GM18520 (cell line): Measurements from ENCODE around the gene MSN.
A peak's percentile ranks its signal among the peaks of the same experiment; 100 is the strongest.
"Not testable (repeated sequence)": the region's sequence is repeated elsewhere in the genome, so short reads cannot be mapped to it uniquely, and the experiment has no call there.

Source experiments
- ATAC-seq: cut with Tn5 transposase; IDR thresholded peaks from one replicate; pipeline ENCODE4 v1.9.1; 2021; ENCODE audit not compliant: unreplicated experiment

The MSN gene

DNA sequence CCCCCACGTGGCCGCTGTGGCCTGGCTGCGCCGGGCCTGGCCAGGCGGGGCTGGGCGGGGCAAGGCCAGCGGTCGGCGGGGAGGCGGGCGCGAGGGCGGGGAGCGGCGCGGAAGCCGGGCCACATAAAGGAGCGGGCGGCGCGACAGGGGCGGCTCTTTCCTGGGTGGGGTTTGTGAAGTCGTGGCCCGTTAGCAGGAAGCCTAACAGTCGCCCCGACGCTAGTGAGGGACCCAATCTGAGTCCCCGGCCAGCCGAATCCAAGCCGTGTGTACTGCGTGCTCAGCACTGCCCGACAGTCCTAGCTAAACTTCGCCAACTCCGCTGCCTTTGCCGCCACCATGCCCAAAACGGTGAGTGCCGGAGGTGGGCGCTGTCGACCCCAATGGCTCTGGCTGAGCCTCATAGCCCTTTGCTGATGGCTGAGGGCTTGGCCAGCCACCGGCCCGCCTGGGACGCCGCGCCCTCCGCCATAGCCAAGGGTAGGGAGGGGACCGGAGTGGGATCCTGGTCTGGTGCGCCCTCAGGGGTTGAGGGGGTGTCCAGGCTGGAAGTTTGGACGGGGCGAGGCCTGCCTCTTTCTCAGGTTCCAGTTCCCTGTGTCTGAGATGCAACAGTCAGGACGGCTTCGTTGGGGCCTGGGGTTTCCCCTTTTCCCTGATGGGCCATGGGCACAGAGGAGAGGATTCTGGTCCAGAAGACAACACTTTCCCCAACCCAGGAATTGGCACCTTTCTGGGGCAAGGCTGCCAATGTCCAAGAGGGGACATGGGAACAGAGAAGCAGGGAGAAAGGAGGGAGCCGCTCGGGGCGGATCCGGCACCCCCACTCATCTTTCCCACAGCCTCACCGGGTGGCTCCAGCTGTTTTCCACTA lies at the start of gene MSN:
Gene MSN, plus strand, starts transcription at position 152 of the 874 bp plus-strand sequence. Its CDS starts 188 bp downstream, at position 340.
- peak; percentile 69 for ATAC-seq

DNA sequence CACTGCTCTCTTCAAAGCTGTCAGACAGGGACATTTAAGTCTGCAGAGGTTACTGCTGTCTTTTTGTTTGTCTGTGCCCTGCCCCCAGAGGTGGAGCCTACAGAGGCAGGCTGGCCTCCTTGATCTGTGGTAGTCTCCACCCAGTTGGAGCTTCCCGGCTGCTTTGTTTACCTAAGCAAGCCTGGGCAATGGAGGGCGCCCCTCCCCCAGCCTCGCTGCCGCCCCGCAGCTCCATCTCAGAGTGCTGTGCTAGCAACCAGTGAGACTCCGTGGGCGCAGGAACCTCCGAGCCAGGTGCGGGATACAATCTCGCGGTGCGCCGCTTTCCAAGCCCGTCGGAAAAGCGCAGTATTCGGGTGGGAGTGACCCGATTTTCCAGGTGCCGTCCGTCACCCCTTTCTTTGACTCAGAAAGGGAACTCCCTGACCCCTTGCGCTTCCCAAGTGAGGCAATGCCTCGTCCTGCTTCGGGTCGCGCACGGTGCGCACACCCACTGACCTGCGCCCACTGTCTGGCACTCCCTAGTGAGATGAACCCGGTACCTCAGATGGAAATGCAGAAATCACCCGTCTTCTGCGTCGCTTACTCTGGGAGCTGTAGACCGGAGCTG lies 47.3 kb upstream of the MSN start:
- not testable (repeated sequence) for ATAC-seq

DNA sequence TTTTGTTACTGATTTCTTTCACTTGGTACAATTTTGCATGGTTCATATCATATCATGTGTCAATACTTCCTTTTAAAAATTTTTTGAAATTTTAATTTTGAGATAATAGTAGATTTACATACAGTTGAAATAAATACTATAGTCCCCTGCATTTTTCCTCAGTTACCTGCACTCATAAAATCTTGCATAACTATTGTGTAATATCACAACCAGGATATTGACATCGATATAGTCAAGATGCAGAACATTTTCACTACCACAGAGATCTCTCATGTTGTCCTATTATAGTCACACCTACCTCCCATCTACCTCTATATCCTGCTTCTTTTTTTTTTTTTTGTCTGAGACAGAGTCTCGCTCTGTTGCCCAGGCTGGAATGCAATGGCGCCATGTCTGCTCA lies 36.7 kb upstream of the MSN start:
- ATAC-seq = no peak

DNA sequence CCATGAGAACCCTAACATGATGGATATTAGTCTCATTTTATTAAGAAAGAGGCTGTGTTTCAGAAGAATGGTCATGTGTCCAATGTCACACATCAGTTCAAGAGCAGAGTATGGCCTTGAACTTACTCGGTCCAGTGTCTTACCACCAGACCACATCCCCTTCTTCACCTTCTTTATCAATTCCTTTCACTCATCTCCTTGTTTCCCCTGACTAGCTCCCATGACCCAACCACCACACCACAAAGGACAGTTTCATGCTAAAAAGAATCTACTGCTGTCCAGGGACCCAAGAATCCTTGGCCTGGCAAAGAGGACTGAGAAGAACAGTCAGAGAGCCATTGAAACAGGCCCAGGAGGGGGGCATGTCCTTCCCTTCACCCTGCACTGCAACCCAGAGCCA lies 33.6 kb upstream of the MSN start:
- ATAC-seq = no peak

DNA sequence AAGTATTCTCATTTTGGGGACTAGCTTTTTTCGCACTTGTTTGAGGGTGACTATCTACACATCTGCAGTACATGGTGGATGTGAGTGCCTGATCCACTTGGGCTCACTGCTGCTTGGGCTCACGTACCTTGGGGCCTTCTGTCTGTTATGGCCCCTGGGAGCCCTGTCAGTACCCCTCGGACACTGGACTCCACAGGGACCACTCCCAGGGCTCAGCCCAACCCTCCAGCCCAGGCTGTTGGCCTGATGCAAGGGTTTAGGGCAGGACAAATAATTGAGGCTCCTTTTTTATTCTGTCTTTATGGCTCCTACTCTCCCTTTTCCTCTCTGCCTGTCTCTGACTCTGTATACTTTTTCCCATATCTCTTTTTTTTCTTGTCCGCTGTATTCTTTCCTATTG lies 32.7 kb upstream of the MSN start:
- no peak for ATAC-seq

DNA sequence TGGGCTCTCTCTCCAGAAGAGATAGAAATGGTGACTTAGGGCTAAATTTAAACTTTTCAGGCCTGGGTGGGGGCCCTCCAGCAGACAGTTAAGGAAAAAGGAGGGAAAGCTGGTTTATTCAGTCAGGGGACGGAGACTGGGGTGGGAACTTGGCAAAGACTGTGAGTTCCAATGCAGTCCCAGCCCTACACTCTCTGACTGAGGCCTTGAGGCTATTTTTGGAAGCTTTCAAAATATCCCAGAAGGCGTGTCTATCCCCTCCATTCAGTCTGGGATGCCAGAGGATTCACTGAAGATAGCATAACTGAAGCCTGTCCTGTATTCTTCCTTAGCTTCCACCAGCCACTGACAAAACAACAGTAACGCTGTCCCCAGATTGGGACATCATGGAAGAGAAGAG lies 32.1 kb upstream of the MSN start:
- no peak for ATAC-seq

DNA sequence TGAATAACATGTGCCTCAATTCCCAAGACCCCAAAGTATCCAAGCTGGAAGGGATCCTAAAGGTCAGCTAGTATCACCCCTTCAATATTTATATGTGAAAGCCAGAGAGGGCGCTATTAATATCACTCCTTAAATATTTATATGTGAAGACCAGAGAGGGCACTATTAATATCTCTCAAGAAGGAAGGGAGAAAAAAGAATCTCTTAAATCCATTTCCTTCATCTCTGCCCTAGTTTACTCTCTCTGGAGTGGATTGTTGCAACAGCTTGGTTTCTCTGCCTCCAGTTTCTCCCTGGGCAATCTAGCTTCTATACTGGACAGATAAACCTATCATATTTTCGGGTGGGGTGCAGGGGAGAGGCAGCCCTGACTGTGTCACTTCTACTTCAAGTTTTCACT lies 31.6 kb upstream of the MSN start:
- ATAC-seq = no peak

DNA sequence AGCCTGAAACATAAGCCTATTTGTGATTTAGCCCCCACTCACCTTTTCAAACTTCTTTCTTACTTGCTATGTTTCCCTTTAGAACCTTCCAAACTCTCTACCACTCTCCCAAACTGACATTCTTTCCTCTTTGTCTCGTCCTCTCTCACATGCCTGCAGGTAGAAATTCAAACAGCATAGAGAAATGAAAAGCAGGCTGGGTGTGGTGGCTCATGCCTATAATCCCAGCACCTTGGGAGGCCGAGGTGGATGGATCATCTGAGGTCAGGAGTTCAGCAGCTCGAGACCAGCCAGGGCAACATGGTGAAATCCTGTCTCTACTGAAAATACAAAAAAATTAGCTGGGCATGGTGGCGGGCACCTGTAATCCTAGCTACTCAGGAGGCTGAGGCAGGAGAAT lies 31.2 kb upstream of the MSN start:
- ATAC-seq = not testable (repeated sequence)

DNA sequence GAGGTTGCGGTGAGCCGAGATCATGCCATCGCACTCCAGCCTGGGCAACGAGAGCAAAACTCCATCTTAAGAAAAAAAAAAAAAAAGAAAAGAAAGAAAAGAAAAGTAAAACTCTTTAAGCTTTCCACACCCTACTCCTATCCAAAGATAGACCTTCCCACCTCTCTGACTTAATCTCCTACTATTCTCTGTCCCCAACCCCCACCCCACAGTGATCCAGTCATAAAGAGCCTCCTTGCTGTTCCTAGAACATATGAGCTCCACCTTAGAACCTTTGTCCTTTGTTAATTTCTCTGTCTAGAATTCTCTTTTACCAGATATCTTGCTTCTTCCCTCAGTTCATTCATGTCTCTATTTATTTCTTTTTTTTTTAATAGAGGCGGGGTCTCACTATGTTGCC lies 30.1 kb upstream of the MSN start:
- ATAC-seq = no peak

DNA sequence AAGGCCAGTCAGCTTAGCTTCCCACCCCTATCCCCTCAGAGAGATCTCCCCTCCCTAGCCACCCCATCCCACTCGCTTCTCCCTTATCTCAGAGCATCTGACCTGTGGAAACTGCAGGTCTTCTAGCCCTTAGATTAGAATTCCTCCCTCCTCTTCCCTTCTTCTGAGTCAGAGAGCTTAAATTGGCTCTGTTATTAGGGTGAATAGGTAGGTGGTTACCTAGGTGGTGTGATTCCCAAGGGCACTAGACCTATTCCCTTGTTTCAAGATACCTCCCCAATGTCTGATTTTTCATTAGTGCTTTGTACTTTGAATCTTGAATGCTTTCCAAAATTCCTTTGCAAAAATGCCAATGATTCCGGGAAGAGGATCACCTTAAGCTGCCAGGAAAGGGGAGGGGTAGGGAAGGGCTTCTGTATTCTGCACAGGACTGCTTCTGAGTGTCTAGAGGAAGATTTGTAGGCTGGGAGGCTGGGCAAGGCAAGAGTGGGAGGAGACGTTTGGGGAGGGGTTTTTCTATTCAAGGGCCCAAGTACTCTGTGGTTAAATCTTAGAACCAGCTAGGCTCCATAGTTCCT lies 24.5 kb upstream of the MSN start:
- ATAC-seq = no peak

DNA sequence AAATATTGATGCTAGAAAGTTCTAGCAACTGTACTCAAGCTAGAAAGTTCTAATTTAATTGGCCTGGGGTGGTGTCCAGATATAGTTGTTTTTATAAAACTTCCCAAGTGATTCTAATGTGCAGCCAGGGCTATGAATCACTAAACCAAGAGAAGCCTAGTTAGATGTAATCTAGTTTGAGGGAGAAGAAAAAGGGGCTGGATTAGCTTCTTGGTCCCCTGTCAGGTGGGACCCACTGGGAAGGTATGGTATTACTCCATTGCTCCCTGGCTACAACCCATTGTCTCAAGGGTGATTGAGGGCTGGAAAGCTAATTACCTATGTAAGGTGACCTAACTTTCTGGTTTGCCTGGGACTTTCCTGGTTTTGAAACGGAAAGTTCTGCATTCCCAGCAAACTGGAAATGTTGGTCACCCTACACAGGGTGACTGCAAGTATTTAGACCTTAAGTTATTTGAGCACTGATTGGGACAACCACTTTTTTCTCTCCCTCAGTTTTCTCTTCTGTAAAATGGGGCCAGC lies 23.9 kb upstream of the MSN start:
- ATAC-seq = no peak

DNA sequence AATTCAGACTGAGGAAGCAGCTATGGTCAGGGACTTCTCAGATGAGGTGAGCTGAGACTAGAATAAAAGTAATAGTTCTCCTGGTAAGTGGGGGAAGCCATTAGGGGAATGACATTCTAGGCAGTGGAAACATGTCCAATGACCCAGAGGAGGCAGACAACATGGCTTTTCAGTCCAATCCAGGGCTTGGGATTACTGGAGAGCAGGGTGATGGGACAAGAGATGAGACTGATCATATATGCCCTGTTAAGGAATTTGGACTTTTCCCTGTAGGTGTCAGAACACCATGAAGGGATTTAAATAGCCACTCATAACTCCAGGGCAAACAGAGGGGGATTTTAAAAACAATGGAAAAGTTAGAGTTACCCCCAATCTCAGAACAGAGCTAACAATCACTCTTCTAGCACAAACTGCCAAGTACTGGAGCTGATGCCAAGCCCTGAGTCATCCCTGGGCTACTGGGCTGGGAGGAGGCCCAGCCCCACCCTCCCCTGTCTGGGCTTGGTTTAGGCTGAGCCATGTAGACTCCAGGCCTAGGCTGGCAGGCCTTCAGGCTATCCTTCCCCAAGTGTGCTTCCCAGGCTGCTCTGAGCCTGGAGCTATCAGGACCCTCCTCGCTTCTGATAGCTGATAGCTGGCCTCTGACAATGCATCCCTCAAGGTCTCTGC lies 22.7 kb upstream of the MSN start:
- ATAC-seq = no peak

DNA sequence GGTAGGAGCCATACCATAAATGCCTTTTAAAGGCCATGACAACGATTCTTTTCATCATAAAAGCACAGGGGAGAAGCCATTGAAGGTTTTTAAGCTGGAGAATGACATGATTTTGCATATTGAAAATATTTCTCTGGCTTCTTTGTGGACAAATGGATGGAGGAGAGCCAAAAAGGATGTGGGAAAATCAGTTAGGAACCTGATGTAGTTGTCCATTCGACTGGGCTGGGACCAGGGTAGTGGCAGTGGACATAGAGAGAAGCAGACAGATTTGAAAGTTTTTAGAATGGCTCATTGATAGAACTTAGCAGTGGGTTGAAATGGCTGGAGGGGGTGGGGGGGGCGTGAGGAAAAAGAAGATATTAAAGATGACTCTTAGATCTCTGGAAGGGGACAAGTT lies 19.7 kb upstream of the MSN start:
- ATAC-seq = no peak

DNA sequence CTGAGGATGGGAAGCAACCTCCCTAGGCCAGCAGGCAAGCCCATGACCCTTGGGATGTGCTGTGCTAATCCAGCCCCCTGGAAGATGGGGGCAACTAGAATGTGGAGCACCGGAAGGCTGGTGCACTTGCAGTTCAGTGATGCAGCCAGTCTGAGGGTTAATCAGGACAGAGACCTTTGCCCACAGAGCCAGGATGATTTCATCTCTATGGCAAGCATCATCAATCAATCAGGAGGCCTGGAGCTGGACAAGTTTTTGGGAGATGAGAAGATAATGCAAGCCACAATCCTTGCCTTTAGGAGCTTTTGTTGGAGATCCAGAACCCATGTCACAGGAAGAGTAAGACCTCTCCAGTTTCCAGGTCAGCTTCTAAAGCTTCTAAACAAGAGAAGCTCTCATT lies 15.4 kb upstream of the MSN start:
- ATAC-seq = no peak

DNA sequence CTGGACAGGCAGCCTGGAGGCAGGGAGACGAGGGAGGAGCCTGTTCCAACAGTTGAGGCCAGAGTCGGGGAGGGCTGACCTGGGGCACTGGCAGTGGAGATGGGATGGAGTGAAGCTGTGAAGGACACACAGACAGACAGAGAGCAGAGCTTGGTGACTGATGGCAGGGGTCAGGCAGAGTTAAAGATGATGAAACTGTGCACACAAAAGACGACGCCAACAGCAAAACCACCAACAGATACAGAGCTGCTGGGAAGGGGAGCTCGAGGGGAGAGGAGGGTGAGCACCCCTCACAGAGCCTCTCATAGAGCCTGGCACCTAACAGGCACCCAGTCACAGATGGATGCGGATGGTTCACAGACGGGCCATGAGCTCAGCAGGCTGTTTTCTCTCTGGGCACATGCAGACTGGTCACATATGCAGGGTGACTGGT lies 10.4 kb upstream of the MSN start:
- not testable (repeated sequence) for ATAC-seq

DNA sequence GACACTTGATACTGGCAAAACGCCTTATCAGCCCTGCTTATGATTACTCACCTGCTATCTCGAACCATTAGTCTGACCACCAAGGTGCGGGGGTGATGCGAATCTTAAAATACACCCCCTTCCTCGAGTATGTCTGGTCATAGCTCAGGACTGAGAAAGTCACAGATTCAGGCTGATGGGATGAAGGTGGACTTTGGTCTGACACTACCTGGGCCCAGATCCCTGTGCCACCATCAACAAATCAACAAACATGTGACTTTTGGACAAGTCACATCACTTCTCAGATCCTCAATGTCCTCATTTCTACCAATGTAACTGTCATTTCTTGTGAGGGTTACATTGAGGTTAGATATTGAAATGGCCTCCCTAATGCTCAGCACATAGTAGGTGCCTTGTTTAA lies 9.8 kb upstream of the MSN start:
- ATAC-seq = no peak

DNA sequence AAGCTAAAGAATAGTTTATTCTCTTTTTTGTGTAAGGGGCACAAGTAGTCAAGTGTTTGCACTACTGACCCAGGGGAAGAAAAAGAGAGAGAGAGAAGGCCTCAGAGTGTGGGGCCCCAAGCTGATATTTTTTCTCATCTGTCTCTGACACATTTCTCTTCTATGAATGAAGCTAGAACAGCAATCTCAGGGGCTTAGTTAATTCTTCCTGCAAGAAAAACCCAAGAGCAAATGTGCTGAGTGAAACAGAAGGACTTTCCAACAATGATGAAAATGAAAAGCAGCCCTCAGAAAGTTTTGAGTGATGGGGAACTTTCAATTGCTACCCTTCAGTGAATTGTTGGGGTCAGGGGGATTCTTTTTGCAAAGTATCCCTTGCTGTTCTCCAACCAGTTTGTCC lies 9.2 kb upstream of the MSN start:
- no peak for ATAC-seq

DNA sequence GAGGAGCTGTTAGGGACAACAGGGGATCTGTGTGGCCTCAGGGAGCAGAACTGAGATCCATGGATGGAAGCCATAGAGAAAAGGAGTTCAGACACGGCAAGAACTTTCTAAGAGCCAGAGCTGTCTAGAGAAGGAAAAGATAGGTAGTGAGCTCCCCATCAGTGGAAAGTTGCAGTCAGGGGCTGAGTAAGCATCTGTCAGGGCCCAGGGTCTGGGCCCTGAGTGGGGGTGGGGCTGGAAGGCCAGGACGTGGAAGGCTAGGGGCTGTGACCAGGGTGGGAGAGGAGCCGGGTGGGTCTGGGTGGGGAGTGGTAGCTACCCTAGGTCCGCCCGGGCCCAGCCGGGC lies 324 bp upstream of the MSN start:
- ATAC-seq = no peak

DNA sequence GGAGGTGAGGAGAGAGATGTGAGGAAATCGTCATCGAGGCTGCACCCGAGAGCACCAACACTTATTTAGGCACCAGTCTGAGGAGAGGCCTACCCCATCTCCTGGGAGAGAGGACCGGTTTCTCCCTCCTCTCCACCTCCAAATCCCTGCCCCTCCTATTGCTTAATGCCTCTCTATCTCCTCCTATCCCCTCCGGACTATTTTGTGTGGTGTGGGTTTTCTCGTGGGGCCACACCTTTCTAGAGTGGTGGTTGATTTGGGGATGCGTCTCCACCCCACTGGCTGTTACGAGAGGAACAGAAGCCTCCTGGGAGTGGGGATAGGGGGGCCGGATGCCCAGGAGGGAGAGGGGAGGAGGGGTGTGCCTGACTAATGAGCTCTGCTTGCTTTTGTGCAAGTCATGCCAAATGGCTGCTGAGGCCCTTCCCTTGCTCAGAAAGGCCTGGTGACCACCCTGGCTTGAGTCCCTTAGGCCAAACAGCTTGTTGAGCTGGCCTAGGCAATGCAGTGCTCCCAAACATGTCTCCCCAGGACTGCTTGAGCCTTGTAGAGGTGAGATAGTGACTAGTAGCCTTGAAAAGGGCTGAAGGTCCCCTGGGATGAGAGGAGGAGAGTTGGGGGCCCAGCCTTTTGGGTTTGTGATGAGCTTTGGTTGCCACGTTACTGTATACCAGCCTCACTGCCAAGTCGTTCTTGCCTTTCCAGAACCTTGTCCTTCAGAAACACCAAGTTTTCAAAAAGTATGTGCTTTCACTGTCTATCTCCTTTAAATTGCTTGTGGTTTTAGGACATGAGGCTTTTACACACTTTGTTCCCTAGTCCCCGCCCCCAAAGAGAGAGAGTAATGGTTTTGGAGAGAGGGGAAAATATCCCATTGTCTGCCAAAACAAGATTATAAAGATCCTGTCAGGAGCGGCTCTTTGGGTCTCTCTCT lies 1.2 kb downstream of the MSN start:
- ATAC-seq = no peak

DNA sequence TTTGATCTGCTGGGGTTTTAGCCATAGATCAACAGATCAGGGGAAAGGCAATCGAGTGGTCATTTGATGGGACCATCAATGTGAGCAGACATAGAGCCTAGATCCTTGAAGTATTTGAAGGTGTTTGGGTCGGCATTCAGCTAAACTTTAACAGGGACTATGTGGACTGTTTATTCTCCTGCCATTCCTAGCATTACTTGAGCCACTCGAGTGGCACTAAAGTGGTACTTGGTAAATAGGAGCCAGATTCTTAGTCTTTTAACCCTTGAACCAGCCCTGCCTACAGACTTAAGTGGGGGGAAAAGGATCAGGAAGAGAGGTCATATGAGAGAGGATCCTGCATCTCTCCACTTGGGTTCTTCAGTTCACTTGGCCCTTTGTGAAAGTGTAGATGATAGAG lies 3.8 kb downstream of the MSN start:
- ATAC-seq = no peak

DNA sequence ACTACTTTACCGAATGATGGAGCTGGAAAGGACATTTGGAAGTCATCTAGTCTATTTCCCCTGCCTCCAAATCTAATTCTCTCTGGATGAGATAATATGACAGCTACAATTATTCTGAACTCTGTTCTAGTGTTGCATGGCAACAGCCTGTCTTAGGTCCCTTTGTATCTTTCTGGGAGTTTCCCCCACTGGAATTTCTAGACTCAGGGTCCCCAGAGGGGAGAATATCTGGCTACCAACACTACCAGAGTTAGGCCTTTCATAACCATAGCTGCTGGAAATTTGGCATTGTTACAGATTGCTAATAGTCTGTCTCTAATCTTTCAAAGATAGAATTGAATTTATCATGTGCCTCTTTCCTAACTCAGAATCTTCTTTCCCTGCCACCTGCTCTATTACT lies 4.5 kb downstream of the MSN start:
- no peak for ATAC-seq
